Heart right ventricle (tissue), 16 donors: ENCODE results near the gene GPR176. TPM values are rescaled to one million over a fixed set of nuclear protein-coding genes. Genes with fewer than 3 reads are reported as not detected.

ENCODE experiments used
- ATAC-seq, 8 donors: fragments of 200-7000 bp; cut with Tn5 transposase; one replicate each; pipeline ENCODE4 v1.9.1; 2020; ENCODE audit warnings: mild to moderate bottlenecking in 8 of 8, moderate library complexity in 8 of 8, moderate number of reproducible peaks in 1 of 8
- DNase-seq, 2 donors: peaks; one replicate each; pipeline ENCODE4 v3.0.0-alpha.2; 2020
- H3K27ac ChIP-seq, 10 donors: fragments of 200-600 bp; sonication (generic) in 2 of 10; one replicate each; pipeline versions ENCODE4 v1.5.0 to v1.8.0; 2020 to 2022; ENCODE audit warnings: mild to moderate bottlenecking in 3 of 10
- H3K27me3 ChIP-seq, 7 donors: fragments of 200-600 bp; one replicate each; pipeline ENCODE4 v1.8.0; 2021 to 2022; ENCODE audit warnings: mild to moderate bottlenecking in 2 of 7
- H3K36me3 ChIP-seq, 9 donors: fragments of 200-600 bp; sonication (generic) in 1 of 9; one replicate each; pipeline versions ENCODE4 v1.5.0 to v1.8.0; 2020 to 2022; ENCODE audit warnings: mild to moderate bottlenecking in 2 of 9
- H3K4me1 ChIP-seq, 9 donors: fragments of 200-600 bp; sonication (generic) in 1 of 9; one replicate each; pipeline versions ENCODE4 v1.5.0 to v1.8.0; 2020 to 2022; ENCODE audit warnings: mild to moderate bottlenecking in 4 of 9
- H3K4me3 ChIP-seq, 10 donors: fragments of 200-600 bp; sonication (generic) in 2 of 10; one replicate each; pipeline versions ENCODE4 v1.5.0 to v1.8.0; 2020 to 2022; ENCODE audit warnings: mild to moderate bottlenecking in 7 of 10, moderate library complexity in 2 of 10
- H3K9me3 ChIP-seq, 11 donors: fragments of 200-600 bp in 10 of 11; sonication (generic) in 2 of 11; one replicate each; pipeline versions ENCODE4 v1.5.0 to v1.8.0; 2013 to 2022; ENCODE audit warnings: mild to moderate bottlenecking in 2 of 11, control low read depth in 1 of 11, moderate library complexity in 1 of 11
- WGBS, 2 donors: extraction: QIAGEN DNeasy Blood & Tissue Kit; methylation state at CpG; one replicate each; pipeline ENCODE4 v1.1.7; 2013; ENCODE audit warnings: inconsistent platforms in 1 of 2; 5-methylcytosine and 5-hydroxymethylcytosine counted together
- intact Hi-C, 10 donors: fragments of 100-400 bp; cut with DNase I; formaldehyde crosslinking; loops; one replicate each; pipeline versions ENCODE4 v1.11.1 to v1.14.2; 2022
- polyA plus RNA-seq, 2 donors: library from polyadenylated mRNA; stranded (reverse); fragments of 200-250 nt; gene quantifications; one replicate each; pipeline ENCODE4 v1.2.3, GENCODE V29; 2013
- total RNA-seq, 10 donors: library from RNA; stranded (reverse); fragmentation: NEBNext Ultra II Directional in 3 of 10; extraction: Animal tissue kit (Norgen Biotek cat#: 25700) in 3 of 10; gene quantifications; one replicate each; pipeline versions ENCODE4 v1.2.1 to v1.2.4, GENCODE V29; 2021 to 2023
- TF ChIP-seq, protein P1 (sequence below), 9 donors: fragments of 200-600 bp; sonication (generic) in 2 of 9; IDR thresholded peaks; one replicate each; pipeline versions ENCODE4 v1.5.0 to v1.8.0; 2021 to 2022; ENCODE audit warnings: antibody characterized with exemption in 9 of 9, mild to moderate bottlenecking in 5 of 9, moderate library complexity in 1 of 9
- donor health status: Arrhythmogenic right ventricular cardiomyopathy.
- donor health status: ischemic (EF 13 %, LVEDD 7.1; RV severe dilation, severe dysfunction).
- donor health status: healthy with polysubstance abuse.
- donor health status: DM: no; HTN: yes; CAD: no.
- donor health status: DM: no; HTN: no; CAD: no.
- donor health status: ischemic (EF 25% LVEDD 6.9; RV normal size, moderate dysfunction).
- donor health status: ischemic (EF 25% LVEDD 5.7; RV mildly dilated, moderate dysfunction).
- donor health status: healthy.
- donor health status: DM: yes; HTN: yes; CAD: no.
- donor health status: Ischemic cardiomyopathy.
- donor health status: ischemic (EF 35%, LVEDD 5.7; RV mildly dilated, moderate dysfunction).
- donor health status: nonischemic (EF 11% LVEDD 7.7; RV severe dilation, severe dysfunction).
- donor health status: DM: yes; HTN: yes; CAD: no.
- donor health status: PGD.
- donor health status: ischemic (EF 29% LVEDD 5.4; RV normal size, mild dysfunction).
- donor health status: nonischemic (EF 23%, LVEDD 6.1; RV moderate dilation, normal function).

GPR176 gene
- total and polyA plus RNA-seq, 12 donors = 0.87 to 3.1 (median 1.6) TPM

DNA sequence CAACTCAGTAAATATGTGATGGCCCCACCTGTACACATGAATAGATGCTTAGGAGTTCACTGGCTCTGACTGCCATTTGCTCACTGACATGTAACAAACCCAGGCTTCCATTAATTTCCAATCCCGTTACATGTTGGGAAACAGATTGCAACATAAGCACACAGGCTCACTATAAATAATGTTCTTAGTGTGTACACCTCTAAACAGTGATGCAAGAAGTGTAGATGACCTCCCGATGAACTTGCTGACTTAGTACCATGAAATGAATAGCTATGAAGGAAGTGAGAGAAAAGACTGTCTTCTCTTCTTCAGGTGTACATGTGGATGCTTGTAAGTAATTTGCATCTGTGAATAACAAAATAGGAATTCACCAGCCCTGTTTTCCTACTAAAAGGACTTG, 116.0 kb downstream of the GPR176 start:
- WGBS, 2 donors = 90 to 91% methylated on average over 2 of the region's 2 CpGs
- Histone ChIP-seq H3K27ac (no peak overlapping the region), H3K27me3 (peaks cover 0 to 4% (median 0%) of the 10 kb centered on the region in 7 donors), H3K9me3 (no peaks in the 10 kb centered on the region), H3K36me3 (no peaks in the 10 kb centered on the region), H3K4me3 (no peak overlapping the region), H3K4me1 (peaks cover 0 to 13% (median 0%) of the 10 kb centered on the region in 9 donors)
- DNase-seq = no peak
- TF ChIP-seq, protein P1, sequence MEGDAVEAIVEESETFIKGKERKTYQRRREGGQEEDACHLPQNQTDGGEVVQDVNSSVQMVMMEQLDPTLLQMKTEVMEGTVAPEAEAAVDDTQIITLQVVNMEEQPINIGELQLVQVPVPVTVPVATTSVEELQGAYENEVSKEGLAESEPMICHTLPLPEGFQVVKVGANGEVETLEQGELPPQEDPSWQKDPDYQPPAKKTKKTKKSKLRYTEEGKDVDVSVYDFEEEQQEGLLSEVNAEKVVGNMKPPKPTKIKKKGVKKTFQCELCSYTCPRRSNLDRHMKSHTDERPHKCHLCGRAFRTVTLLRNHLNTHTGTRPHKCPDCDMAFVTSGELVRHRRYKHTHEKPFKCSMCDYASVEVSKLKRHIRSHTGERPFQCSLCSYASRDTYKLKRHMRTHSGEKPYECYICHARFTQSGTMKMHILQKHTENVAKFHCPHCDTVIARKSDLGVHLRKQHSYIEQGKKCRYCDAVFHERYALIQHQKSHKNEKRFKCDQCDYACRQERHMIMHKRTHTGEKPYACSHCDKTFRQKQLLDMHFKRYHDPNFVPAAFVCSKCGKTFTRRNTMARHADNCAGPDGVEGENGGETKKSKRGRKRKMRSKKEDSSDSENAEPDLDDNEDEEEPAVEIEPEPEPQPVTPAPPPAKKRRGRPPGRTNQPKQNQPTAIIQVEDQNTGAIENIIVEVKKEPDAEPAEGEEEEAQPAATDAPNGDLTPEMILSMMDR (IDR thresholded peaks at IDR 0.05) = no peak
- intact Hi-C loops = no loop called here
- ATAC-seq = no peak

DNA sequence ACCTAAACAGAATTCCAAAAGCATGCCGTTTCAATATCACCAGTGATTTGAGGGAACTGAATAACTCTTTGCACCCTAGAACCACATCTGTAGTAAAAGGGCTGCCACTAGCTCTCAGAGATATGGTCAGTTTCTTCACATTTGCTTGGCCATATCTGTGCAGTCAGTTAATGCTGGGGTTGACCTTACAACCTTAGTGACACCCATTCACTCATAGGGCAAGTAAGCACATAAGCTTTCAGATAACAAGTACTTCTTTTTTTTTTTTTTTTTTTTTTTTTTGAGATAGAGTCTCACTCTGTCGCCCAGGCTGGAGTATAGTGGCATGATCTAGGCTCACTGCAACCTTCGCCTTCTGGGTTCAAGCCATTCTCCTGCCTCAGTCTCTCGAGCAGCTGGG, 117.0 kb downstream of the GPR176 start:
- H3K27ac ChIP-seq = no peak overlapping the region
- ATAC-seq = no peak
- intact Hi-C loops = no loop called here

DNA sequence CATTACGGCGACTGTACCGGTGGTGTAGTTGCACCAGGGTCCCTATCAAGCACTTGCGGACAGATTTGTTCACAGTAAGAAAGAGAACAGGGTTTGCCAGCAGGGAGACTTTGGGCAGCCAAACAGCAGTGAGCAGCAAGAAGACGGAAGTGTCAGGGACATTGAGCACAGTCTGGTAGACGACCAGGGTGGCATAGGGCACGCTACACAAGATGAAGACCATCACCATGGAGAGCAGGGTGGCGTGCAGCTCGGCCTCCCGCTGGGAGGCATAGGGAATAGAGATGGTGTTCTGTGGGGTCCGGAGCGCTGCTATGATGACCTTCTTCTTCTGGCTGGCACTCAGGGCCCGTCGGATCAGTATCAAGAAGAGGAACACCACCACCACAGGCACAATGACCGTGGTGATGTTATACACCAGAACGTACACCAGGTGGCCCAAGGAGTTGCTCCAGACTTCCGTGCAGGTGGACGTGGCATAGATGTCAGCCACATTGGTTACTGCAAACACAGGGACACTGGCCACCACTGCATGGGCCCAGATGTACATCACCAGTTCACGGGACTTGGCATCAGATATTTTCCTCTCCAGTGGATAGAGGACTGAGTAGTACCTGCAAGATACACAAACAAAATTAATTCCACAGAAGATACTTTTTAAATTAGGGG, 118.3 kb downstream of the GPR176 start:
- Histone ChIP-seq H3K4me3 (no peak overlapping the region), H3K4me1 (peaks cover 0 to 15% (median 0%) of the 10 kb centered on the region in 9 donors), H3K27ac (no peak overlapping the region), H3K27me3 (peaks cover 0 to 4% (median 0%) of the 10 kb centered on the region in 7 donors), H3K36me3 (no peaks in the 10 kb centered on the region), H3K9me3 (no peaks in the 10 kb centered on the region)
- ATAC-seq (peak in 1 of 8 donors; percentile 53), DNase-seq (no peak)
- intact Hi-C loops = no loop called here
- 85 to 86% methylated on average over 19 of the region's 19 CpGs for WGBS, 2 donors
- TF ChIP-seq, protein P1 (IDR thresholded peaks at IDR 0.05) = peak in 6 of 9 donors; percentile 4 to 34 (median 22)

More for the DNA sequence above, 117.0 kb downstream of the GPR176 start:
- Histone ChIP-seq H3K36me3 (no peaks in the 10 kb centered on the region), H3K4me3 (no peak overlapping the region), H3K9me3 (no peaks in the 10 kb centered on the region), H3K27me3 (peaks cover 0 to 4% (median 0%) of the 10 kb centered on the region in 7 donors), H3K4me1 (peaks cover 0 to 15% (median 0%) of the 10 kb centered on the region in 9 donors)
- 87 to 96% methylated on average over 4 of the region's 4 CpGs for WGBS, 2 donors
- TF ChIP-seq, protein P1 (IDR thresholded peaks at IDR 0.05) = no peak
- DNase-seq = no peak

DNA sequence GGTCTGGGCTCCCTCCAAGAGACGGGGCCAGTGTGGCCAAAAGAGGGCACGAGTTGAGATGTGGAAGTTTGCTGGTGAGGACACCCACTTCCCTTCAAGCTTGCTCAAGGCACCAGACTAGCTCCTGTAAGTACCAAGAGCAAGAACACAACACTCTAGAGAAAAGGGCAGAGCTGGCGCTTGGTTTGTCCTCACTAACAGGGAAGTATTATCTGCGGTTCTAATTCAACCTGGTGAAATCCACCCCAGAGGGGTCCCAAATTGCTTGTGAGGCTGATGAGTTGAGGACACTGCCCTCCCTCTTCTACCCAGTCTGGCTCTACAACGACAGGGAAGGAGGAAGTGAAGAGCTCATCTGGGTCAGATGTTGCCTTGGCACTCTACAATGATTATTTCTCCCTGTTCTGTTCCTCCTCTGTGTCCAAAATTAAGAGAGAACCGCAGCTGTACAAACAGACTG, 120.5 kb downstream of the GPR176 start:
- Histone ChIP-seq H3K4me3 (no peak overlapping the region), H3K27me3 (no peaks in the 10 kb centered on the region), H3K36me3 (no peaks in the 10 kb centered on the region), H3K9me3 (no peaks in the 10 kb centered on the region), H3K4me1 (peaks cover 0 to 15% (median 0%) of the 10 kb centered on the region in 9 donors), H3K27ac (peak overlapping the region in 1 of 10 donors; percentile 55)
- intact Hi-C loops = loop anchor here in 2 of 10 donors (10.0 kb wide), 1 partner anchor 75 kb away; no protein-coding TSS in a partner anchor
- WGBS, 2 donors = 74 to 76% methylated on average over 6 of the region's 6 CpGs
- DNase-seq (no peak), ATAC-seq (peak in 3 of 8 donors; percentile 26 to 51 (median 29))
- TF ChIP-seq, protein P1 (IDR thresholded peaks at IDR 0.05) = no peak
